HepG2 (cell line): Measurements from ENCODE around the gene CCDC106. TPM values are rescaled to one million over a fixed set of nuclear protein-coding genes. Genes with fewer than 3 reads are reported as not detected.

Experiments
- BRD4 ChIP-seq: sonication (generic); formaldehyde crosslinking; IDR thresholded peaks from 2 replicates; pipeline ENCODE4 v1.4.0; 2020; ENCODE audit warnings: missing genetic modification reagents
- FIP1L1 ChIP-seq: fragments of 200-400 bp; formaldehyde crosslinking; IDR thresholded peaks from 2 replicates; pipeline ENCODE4 v1.6.1; 2018; ENCODE audit warnings: low read depth, mild to moderate bottlenecking, low read length, moderate library complexity, borderline replicate concordance; ENCODE audit not compliant: insufficient read depth
- HMG20B ChIP-seq: conservative IDR thresholded peaks from 2 replicates; pipeline ENCODE4 v1.6.1; 2016; ENCODE audit warnings: missing genetic modification reagents, missing compliant biosample characterization
- HNRNPK ChIP-seq: fragments of 200-400 bp; formaldehyde crosslinking; IDR thresholded peaks from 2 replicates; pipeline ENCODE4 v1.6.1; 2018; ENCODE audit warnings: low read length, low read depth, moderate library complexity, mild to moderate bottlenecking; ENCODE audit not compliant: poor library complexity, severe bottlenecking
- MEIS2 ChIP-seq: sonication (generic); formaldehyde crosslinking; IDR thresholded peaks from 2 replicates; pipeline ENCODE4 v1.9.0; 2021; ENCODE audit warnings: mild to moderate bottlenecking, missing genetic modification reagents
- MZF1 ChIP-seq: sonication (generic); formaldehyde crosslinking; IDR thresholded peaks from 2 replicates; pipeline ENCODE4 v1.8.1; 2023; ENCODE audit warnings: mild to moderate bottlenecking, missing genetic modification reagents, borderline replicate concordance
- NFRKB ChIP-seq: fragments of 450-650 bp; IDR thresholded peaks from 2 replicates; pipeline ENCODE4 v1.6.1; 2017
- POGZ ChIP-seq: sonication (generic); formaldehyde crosslinking; IDR thresholded peaks from 2 replicates; pipeline ENCODE4 v1.4.0; 2020; ENCODE audit warnings: mild to moderate bottlenecking, missing genetic modification reagents
- POLR2A ChIP-seq, 2 experiments: IDR thresholded peaks; 2 replicates each; pipeline ENCODE4 v1.6.1; 2011; ENCODE audit warnings: low read depth in 2 of 2, low read length in 2 of 2, mild to moderate bottlenecking in 1 of 2, moderate library complexity in 1 of 2; ENCODE audit not compliant: insufficient read depth in 1 of 2
- REPIN1 ChIP-seq: sonication (generic); formaldehyde crosslinking; IDR thresholded peaks from 2 replicates; pipeline ENCODE4 v1.8.0; 2022; ENCODE audit warnings: missing genetic modification reagents, low read depth, mild to moderate bottlenecking, borderline replicate concordance
- ZFY ChIP-seq: sonication (generic); formaldehyde crosslinking; IDR thresholded peaks from 2 replicates; pipeline ENCODE4 v1.4.0; 2020; ENCODE audit warnings: missing genetic modification reagents
- ZNF205 ChIP-seq: IDR thresholded peaks from 2 replicates; pipeline ENCODE4 v1.6.1; 2018; ENCODE audit warnings: missing biosample characterization, missing genetic modification reagents
- ZNF33A ChIP-seq: sonication (generic); formaldehyde crosslinking; IDR thresholded peaks from 2 replicates; pipeline ENCODE4 v1.5.1; 2020; ENCODE audit warnings: missing genetic modification reagents, mild to moderate bottlenecking, moderate library complexity, borderline replicate concordance
- ZNF543 ChIP-seq: sonication (generic); formaldehyde crosslinking; IDR thresholded peaks from 2 replicates; pipeline ENCODE4 v1.4.0; 2020; ENCODE audit warnings: mild to moderate bottlenecking, missing genetic modification reagents
- ZNF749 ChIP-seq: sonication (generic); formaldehyde crosslinking; IDR thresholded peaks from 2 replicates; pipeline ENCODE4 v1.8.0; 2022; ENCODE audit warnings: mild to moderate bottlenecking, missing genetic modification reagents, moderate library complexity, borderline replicate concordance
- ZNF879 ChIP-seq: sonication (generic); formaldehyde crosslinking; IDR thresholded peaks from 2 replicates; pipeline ENCODE4 v1.8.1; 2023; ENCODE audit warnings: missing genetic modification reagents
- polyA plus RNA-seq, 8 experiments: library from polyadenylated mRNA; depleted of rRNA in 3 of 8; stranded (reverse) in 7 of 8; unstranded in 1 of 8; fragments of >200 nt; fragmentation: Illumina TruSeq in 4 of 8; extraction: Trizol in 4 of 8; gene quantifications; 2 replicates each; pipeline versions ENCODE4 v1.2.1 to v1.2.3, GENCODE V29; 2011 to 2016; ENCODE audit warnings: low read depth in 4 of 8, missing spikeins in 1 of 8, mixed read lengths in 1 of 8; ENCODE audit not compliant: insufficient read depth in 1 of 8
- total RNA-seq, 5 experiments: library from RNA; depleted of rRNA; stranded (reverse); fragments of >200 nt; fragmentation: Illumina TruSeq; extraction: Trizol; gene quantifications; 2 replicates each; pipeline ENCODE4 v1.2.3, GENCODE V29; 2016; ENCODE audit warnings: low read depth in 1 of 5
- TF ChIP-seq, protein P1 (sequence below): sonication (generic); formaldehyde crosslinking; IDR thresholded peaks from 2 replicates; pipeline ENCODE4 v1.5.0; 2020; ENCODE audit warnings: mild to moderate bottlenecking, missing genetic modification reagents, borderline replicate concordance
- TF ChIP-seq, protein P2 (sequence below): sonication (generic); formaldehyde crosslinking; IDR thresholded peaks from 2 replicates; pipeline ENCODE4 v1.4.0; 2020; ENCODE audit warnings: mild to moderate bottlenecking, missing genetic modification reagents
- TF ChIP-seq, protein P3 (sequence below): sonication (generic); formaldehyde crosslinking; IDR thresholded peaks from 2 replicates; pipeline ENCODE4 v1.8.0; 2022; ENCODE audit warnings: mild to moderate bottlenecking, missing genetic modification reagents

CCDC106 gene
- total and polyA plus RNA-seq, 2 of the 13 experiments (the other 11 are each of a cell fraction or from before 2014, with no cell fraction given) = 4.7 to 8.8 TPM

DNA sequence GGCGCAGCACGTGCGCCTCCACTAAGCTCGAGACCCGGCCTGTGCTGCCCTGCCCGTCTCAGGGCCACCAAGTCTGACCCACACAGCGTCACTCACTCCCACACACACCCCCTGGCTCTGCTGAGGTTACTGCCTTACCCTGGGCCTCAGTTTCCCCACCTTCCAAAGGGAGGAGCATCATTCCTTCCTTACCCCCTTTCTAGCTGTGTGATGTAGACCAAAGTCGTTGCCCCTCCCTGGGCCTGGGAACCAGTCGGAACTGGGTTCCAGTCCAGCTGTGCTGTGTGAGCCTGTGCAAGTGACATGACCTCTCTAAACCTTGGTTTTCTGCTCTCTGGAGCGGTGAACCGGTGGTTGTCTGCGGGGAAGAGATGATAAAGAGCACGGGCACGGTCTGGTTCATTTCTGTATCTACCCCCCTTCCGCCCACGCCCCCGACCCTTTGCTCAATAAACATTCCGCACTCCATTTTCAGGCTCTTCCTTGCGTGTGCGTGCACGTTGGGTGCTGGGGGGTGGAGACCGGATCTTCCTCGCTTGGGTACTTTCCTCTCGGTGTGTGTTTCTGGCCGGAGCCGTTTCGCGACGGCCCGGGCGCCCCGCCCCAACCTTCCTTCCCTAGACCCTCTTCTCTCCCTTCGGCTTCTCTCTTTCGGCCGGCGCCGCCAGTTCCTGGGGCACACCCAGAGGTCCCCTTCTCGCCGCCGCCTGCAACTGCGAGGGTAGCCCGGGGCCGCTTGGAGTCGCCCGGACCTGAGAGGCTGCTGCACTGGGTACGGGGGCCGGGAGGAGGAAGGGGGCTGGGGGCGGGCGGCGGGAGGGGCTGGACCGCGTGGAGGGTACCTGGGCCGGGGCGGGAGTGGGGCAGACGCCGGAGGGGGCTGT is 4.8 kb upstream of the CCDC106 start, which contains the start of gene ZNF581 (continued):
- no peak; the same call in 1 of the 2 replicates for TF ChIP-seq ZNF749 (CRISPR knock-in tag)
- no peak for TF ChIP-seq BRD4
- no peak for TF ChIP-seq HMG20B (CRISPR knock-in tag)
- TF ChIP-seq ZNF879 (CRISPR knock-in tag) = no peak
- peak; percentile 52; the same call in 1 of the 2 replicates for TF ChIP-seq REPIN1
- no peak for TF ChIP-seq NFRKB
- TF ChIP-seq, protein P1, sequence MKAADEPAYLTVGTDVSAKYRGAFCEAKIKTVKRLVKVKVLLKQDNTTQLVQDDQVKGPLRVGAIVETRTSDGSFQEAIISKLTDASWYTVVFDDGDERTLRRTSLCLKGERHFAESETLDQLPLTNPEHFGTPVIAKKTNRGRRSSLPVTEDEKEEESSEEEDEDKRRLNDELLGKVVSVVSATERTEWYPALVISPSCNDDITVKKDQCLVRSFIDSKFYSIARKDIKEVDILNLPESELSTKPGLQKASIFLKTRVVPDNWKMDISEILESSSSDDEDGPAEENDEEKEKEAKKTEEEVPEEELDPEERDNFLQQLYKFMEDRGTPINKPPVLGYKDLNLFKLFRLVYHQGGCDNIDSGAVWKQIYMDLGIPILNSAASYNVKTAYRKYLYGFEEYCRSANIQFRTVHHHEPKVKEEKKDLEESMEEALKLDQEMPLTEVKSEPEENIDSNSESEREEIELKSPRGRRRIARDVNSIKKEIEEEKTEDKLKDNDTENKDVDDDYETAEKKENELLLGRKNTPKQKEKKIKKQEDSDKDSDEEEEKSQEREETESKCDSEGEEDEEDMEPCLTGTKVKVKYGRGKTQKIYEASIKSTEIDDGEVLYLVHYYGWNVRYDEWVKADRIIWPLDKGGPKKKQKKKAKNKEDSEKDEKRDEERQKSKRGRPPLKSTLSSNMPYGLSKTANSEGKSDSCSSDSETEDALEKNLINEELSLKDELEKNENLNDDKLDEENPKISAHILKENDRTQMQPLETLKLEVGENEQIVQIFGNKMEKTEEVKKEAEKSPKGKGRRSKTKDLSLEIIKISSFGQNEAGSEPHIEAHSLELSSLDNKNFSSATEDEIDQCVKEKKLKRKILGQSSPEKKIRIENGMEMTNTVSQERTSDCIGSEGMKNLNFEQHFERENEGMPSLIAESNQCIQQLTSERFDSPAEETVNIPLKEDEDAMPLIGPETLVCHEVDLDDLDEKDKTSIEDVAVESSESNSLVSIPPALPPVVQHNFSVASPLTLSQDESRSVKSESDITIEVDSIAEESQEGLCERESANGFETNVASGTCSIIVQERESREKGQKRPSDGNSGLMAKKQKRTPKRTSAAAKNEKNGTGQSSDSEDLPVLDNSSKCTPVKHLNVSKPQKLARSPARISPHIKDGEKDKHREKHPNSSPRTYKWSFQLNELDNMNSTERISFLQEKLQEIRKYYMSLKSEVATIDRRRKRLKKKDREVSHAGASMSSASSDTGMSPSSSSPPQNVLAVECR = peak; percentile 70
- peak; percentile 70; the same call in 1 of the 2 replicates for TF ChIP-seq ZNF205 (CRISPR knock-in tag)
- no peak for TF ChIP-seq HNRNPK
- peak in 1 of 2 experiments; percentile 59; a peak in 2 of 4 replicates for TF ChIP-seq POLR2A (IDR thresholded peaks at IDR 0.05; ENCODE audit: insufficient read depth in 1 of 2, low read depth in 2 of 2, low read length in 2 of 2)
- TF ChIP-seq ZFY (CRISPR knock-in tag) = peak; percentile 40; the same call in 1 of the 2 replicates
- TF ChIP-seq ZNF33A (CRISPR knock-in tag) = no peak
- TF ChIP-seq MEIS2 (CRISPR knock-in tag) = peak; percentile 21; the same call in 1 of the 2 replicates
- TF ChIP-seq, protein P2, sequence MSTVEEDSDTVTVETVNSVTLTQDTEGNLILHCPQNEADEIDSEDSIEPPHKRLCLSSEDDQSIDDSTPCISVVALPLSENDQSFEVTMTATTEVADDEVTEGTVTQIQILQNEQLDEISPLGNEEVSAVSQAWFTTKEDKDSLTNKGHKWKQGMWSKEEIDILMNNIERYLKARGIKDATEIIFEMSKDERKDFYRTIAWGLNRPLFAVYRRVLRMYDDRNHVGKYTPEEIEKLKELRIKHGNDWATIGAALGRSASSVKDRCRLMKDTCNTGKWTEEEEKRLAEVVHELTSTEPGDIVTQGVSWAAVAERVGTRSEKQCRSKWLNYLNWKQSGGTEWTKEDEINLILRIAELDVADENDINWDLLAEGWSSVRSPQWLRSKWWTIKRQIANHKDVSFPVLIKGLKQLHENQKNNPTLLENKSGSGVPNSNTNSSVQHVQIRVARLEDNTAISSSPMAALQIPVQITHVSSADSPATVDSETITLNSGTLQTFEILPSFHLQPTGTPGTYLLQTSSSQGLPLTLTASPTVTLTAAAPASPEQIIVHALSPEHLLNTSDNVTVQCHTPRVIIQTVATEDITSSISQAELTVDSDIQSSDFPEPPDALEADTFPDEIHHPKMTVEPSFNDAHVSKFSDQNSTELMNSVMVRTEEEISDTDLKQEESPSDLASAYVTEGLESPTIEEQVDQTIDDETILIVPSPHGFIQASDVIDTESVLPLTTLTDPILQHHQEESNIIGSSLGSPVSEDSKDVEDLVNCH (CRISPR knock-in tag) = no peak
- TF ChIP-seq ZNF543 (CRISPR knock-in tag) = peak; percentile 80; the same call in 1 of the 2 replicates
- 0 out of 2 replicates have a peak, but pooled peaks have one; percentile 40 for TF ChIP-seq POGZ (CRISPR knock-in tag)
- no peak for TF ChIP-seq MZF1 (CRISPR knock-in tag)
- TF ChIP-seq, protein P3, sequence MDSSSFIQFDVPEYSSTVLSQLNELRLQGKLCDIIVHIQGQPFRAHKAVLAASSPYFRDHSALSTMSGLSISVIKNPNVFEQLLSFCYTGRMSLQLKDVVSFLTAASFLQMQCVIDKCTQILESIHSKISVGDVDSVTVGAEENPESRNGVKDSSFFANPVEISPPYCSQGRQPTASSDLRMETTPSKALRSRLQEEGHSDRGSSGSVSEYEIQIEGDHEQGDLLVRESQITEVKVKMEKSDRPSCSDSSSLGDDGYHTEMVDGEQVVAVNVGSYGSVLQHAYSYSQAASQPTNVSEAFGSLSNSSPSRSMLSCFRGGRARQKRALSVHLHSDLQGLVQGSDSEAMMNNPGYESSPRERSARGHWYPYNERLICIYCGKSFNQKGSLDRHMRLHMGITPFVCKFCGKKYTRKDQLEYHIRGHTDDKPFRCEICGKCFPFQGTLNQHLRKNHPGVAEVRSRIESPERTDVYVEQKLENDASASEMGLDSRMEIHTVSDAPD (CRISPR knock-in tag) = 0 out of 2 replicates have a peak, but pooled peaks have one; percentile 23
- no peak for TF ChIP-seq FIP1L1
